Fibroblast of lung (primary cell): ENCODE measurements around the gene SPRED2.

Source experiments
- EZH2 ChIP-seq: IDR thresholded peaks from 2 replicates; pipeline ENCODE4 v1.5.1; 2012; ENCODE audit warnings: low read length, control low read depth, mild to moderate bottlenecking; ENCODE audit errors: missing control alignments
- TF ChIP-seq, protein P1 (sequence below), 2 donors: IDR thresholded peaks in 1 of 2; conservative IDR thresholded peaks in 1 of 2; 1 replicate in 1 of 2; 2 replicates in 1 of 2; pipeline ENCODE4 v1.5.1; 2011 to 2012; ENCODE audit warnings: low read length in 2 of 2, control low read depth in 1 of 2, inconsistent platforms in 1 of 2, low read depth in 1 of 2, mild to moderate bottlenecking in 1 of 2

DNA sequence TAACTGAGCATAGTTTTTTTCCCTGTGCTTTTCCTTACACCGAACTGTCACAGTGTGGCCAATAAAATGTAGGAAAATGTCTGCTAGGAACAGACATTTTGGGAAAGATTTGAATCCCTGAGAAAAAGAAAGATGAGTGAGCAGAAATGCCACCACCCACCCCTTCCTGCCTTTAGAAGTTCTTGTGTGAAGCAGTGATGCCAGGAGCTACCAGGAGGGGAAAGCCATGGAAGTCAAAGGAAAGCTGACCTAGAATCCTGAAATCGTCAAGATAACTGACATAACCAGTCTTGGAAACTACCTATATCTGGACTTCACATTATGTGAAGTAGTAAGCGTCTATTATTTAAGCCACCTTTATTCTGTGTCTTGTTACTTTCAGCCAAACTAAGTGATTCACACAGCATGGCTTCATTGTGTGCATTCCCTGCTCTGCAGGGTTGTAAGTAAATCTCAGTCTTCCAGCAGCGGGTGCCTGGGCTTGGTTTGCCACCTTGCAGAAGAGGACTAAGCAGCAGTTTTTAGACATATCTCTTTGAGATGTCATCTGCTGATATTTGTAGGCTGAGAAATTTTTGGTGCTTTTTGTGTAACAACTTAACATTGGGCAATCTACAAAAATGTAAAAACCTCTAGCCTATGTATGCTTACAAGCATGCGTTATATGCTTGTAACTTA, 11.2 kb upstream of the SPRED2 start:
- TF ChIP-seq, protein P1, sequence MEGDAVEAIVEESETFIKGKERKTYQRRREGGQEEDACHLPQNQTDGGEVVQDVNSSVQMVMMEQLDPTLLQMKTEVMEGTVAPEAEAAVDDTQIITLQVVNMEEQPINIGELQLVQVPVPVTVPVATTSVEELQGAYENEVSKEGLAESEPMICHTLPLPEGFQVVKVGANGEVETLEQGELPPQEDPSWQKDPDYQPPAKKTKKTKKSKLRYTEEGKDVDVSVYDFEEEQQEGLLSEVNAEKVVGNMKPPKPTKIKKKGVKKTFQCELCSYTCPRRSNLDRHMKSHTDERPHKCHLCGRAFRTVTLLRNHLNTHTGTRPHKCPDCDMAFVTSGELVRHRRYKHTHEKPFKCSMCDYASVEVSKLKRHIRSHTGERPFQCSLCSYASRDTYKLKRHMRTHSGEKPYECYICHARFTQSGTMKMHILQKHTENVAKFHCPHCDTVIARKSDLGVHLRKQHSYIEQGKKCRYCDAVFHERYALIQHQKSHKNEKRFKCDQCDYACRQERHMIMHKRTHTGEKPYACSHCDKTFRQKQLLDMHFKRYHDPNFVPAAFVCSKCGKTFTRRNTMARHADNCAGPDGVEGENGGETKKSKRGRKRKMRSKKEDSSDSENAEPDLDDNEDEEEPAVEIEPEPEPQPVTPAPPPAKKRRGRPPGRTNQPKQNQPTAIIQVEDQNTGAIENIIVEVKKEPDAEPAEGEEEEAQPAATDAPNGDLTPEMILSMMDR (conservative IDR thresholded peaks at IDR 0.05 in 1 of 2, IDR thresholded peaks at IDR 0.05 in 1 of 2; ENCODE audit: low read depth in 1 of 2, low read length in 2 of 2): no peak
- no peak for TF ChIP-seq EZH2
